Mesenchymal stem cell (in vitro differentiated cells and primary cell): Measurements from ENCODE around the gene NDFIP1.
A peak's percentile ranks its signal among the peaks of the same experiment; 100 is the strongest.

Experiments used
- DNase-seq: peaks from one replicate; pipeline ENCODE4 v3.0.0-alpha.2; 2013
- H2AFZ ChIP-seq: one replicate; pipeline ENCODE4 v1.6.1; 2013; ENCODE audit warnings: low read depth, mild to moderate bottlenecking, control low read depth, inconsistent platforms, low read length, moderate library complexity
- H2AK5ac ChIP-seq: 2 replicates; pipeline ENCODE4 v1.6.1; 2013; ENCODE audit warnings: low read length, moderate library complexity, mild to moderate bottlenecking, inconsistent platforms; ENCODE audit not compliant: severe bottlenecking
- H2BK120ac ChIP-seq: one replicate; pipeline ENCODE4 v1.6.1; 2013; ENCODE audit warnings: low read depth, mild to moderate bottlenecking, inconsistent platforms, low read length, moderate library complexity
- H2BK12ac ChIP-seq, 2 experiments: one replicate each; pipeline ENCODE4 v1.6.1; 2013; ENCODE audit warnings: inconsistent platforms in 2 of 2, low read length in 2 of 2, mild to moderate bottlenecking in 2 of 2, moderate library complexity in 2 of 2, control low read depth in 1 of 2
- H2BK15ac ChIP-seq: one replicate; pipeline ENCODE4 v1.6.1; 2013; ENCODE audit warnings: mild to moderate bottlenecking, low read depth, inconsistent platforms; ENCODE audit not compliant: poor library complexity, severe bottlenecking
- H2BK5ac ChIP-seq: 2 replicates; pipeline ENCODE4 v1.6.1; 2013; ENCODE audit warnings: low read depth, mild to moderate bottlenecking, low read length, control low read depth, inconsistent platforms; ENCODE audit not compliant: poor library complexity, severe bottlenecking
- H3K14ac ChIP-seq, 2 experiments: one replicate each; pipeline ENCODE4 v1.6.1; 2013; ENCODE audit warnings: inconsistent platforms in 2 of 2, low read length in 2 of 2, control low read depth in 1 of 2, mild to moderate bottlenecking in 1 of 2, moderate library complexity in 1 of 2
- H3K18ac ChIP-seq, 2 experiments: one replicate each; pipeline ENCODE4 v1.6.1; 2013; ENCODE audit warnings: inconsistent platforms in 2 of 2, low read length in 2 of 2, control low read depth in 1 of 2, low read depth in 1 of 2, mild to moderate bottlenecking in 1 of 2
- H3K23ac ChIP-seq, 2 experiments: one replicate each; pipeline ENCODE4 v1.6.1; 2013; ENCODE audit warnings: inconsistent platforms in 2 of 2, low read length in 2 of 2, mild to moderate bottlenecking in 2 of 2, moderate library complexity in 2 of 2, control low read depth in 1 of 2
- H3K27ac ChIP-seq: 2 replicates; pipeline ENCODE4 v1.5.1; 2013; ENCODE audit warnings: mild to moderate bottlenecking, moderate library complexity, low read length, control low read depth, inconsistent platforms; ENCODE audit not compliant: poor library complexity, severe bottlenecking
- H3K27me3 ChIP-seq, 2 experiments: 2 replicates each; pipeline versions ENCODE4 v1.6.1 to v1.7.0; 2013; ENCODE audit warnings: low read length in 2 of 2, mild to moderate bottlenecking in 2 of 2, moderate library complexity in 2 of 2, control low read depth in 1 of 2, inconsistent platforms in 1 of 2; ENCODE audit not compliant: control insufficient read depth in 1 of 2, insufficient read depth in 1 of 2
- H3K36me3 ChIP-seq, 2 experiments: 2 replicates each; pipeline versions ENCODE4 v1.6.1 to v1.7.0; 2013; ENCODE audit warnings: low read length in 2 of 2, control low read depth in 1 of 2, inconsistent platforms in 1 of 2, low read depth in 1 of 2, mild to moderate bottlenecking in 1 of 2; ENCODE audit not compliant: insufficient read depth in 2 of 2, control insufficient read depth in 1 of 2
- H3K4ac ChIP-seq, 2 experiments: one replicate each; pipeline ENCODE4 v1.6.1; 2013; ENCODE audit warnings: inconsistent platforms in 2 of 2, low read length in 2 of 2, mild to moderate bottlenecking in 2 of 2, moderate library complexity in 2 of 2, control low read depth in 1 of 2, low read depth in 1 of 2
- H3K4me1 ChIP-seq: 2 replicates; pipeline ENCODE4 v1.6.1; 2013; ENCODE audit warnings: low read depth, low read length, control low read depth; ENCODE audit not compliant: control insufficient read depth, insufficient read depth
- H3K4me2 ChIP-seq: 2 replicates; pipeline ENCODE4 v1.6.1; 2013; ENCODE audit warnings: low read length, mild to moderate bottlenecking, inconsistent platforms; ENCODE audit not compliant: poor library complexity, severe bottlenecking
- H3K4me3 ChIP-seq, 2 experiments: 2 replicates each; pipeline versions ENCODE4 v1.5.1 to v1.7.0; 2013; ENCODE audit warnings: low read length in 2 of 2, mild to moderate bottlenecking in 2 of 2, control low read depth in 1 of 2, low read depth in 1 of 2; ENCODE audit not compliant: insufficient read depth in 1 of 2
- H3K79me1 ChIP-seq: replicated peaks from 2 replicates; pipeline ENCODE4 v1.6.1; 2013; ENCODE audit warnings: mild to moderate bottlenecking, control low read depth, low read length, inconsistent platforms; ENCODE audit not compliant: poor library complexity, severe bottlenecking
- H3K9ac ChIP-seq: 2 replicates; pipeline ENCODE4 v1.7.0; 2013; ENCODE audit warnings: mild to moderate bottlenecking, low read length, moderate library complexity
- H3K9me3 ChIP-seq: 2 replicates; pipeline ENCODE4 v1.7.0; 2013; ENCODE audit warnings: mild to moderate bottlenecking, low read length; ENCODE audit not compliant: control insufficient read depth
- H4K8ac ChIP-seq: one replicate; pipeline ENCODE4 v1.6.1; 2013; ENCODE audit warnings: inconsistent platforms, mild to moderate bottlenecking, low read length, moderate library complexity
- H4K91ac ChIP-seq: one replicate; pipeline ENCODE4 v1.6.1; 2013; ENCODE audit warnings: mild to moderate bottlenecking, low read length, inconsistent platforms
- WGBS: methylation state at CpG from one replicate; pipeline ENCODE4 v1.1.7; 2013; ENCODE audit warnings: mixed read lengths; 5-methylcytosine and 5-hydroxymethylcytosine counted together

Gene NDFIP1

GRCh38 chr5:142125378-142125777, 16.8 kb downstream of the NDFIP1 start:
- Histone ChIP-seq H3K14ac (no peak overlapping the region), H3K18ac (no peak overlapping the region), H3K4ac (no peak overlapping the region), H2BK5ac (no peak overlapping the region), H3K23ac (no peak overlapping the region), H3K36me3 (peaks cover 2 to 18% of the 10 kb centered on the region in 2 experiments), H2AFZ (no peak overlapping the region), H2BK12ac (no peak overlapping the region), H3K4me1 (peaks cover 4% of the 10 kb centered on the region), H3K4me3 (no peak overlapping the region), H3K79me1 (peaks cover 21% of the 10 kb centered on the region), H2BK15ac (no peak overlapping the region), H2AK5ac (no peak overlapping the region), H4K8ac (no peak overlapping the region), H2BK120ac (no peak overlapping the region), H4K91ac (no peak overlapping the region), H3K27ac (no peak overlapping the region), H3K4me2 (no peak overlapping the region), H3K9ac (no peak overlapping the region), H3K27me3 (no peaks in the 10 kb centered on the region), H3K9me3 (no peaks in the 10 kb centered on the region)
- no peak for DNase-seq
- WGBS = 97% methylated on average over 2 of the region's 3 CpGs

- H3K27ac ChIP-seq = no peak overlapping the region
- H3K27me3 ChIP-seq = no peaks in the 10 kb centered on the region
- no peak overlapping the region for H4K8ac ChIP-seq
- no peak overlapping the region for H2BK5ac ChIP-seq
- H3K9me3 ChIP-seq = no peaks in the 10 kb centered on the region
- H2AFZ ChIP-seq = no peak overlapping the region
- H4K91ac ChIP-seq = no peak overlapping the region
- DNase-seq = no peak
- H2BK12ac ChIP-seq = no peak overlapping the region
- H3K4me3 ChIP-seq = no peak overlapping the region
- H2BK15ac ChIP-seq = no peak overlapping the region
- H3K4me2 ChIP-seq = no peak overlapping the region
- H3K14ac ChIP-seq = no peak overlapping the region
- H3K9ac ChIP-seq = no peak overlapping the region
- peaks cover 2 to 15% of the 10 kb centered on the region in 2 experiments for H3K36me3 ChIP-seq
- no peak overlapping the region for H3K18ac ChIP-seq
- no peak overlapping the region for H2BK120ac ChIP-seq
- H3K4ac ChIP-seq = no peak overlapping the region
- no peak overlapping the region for H3K23ac ChIP-seq
- peaks cover 3% of the 10 kb centered on the region for H3K4me1 ChIP-seq
- no peak overlapping the region for H2AK5ac ChIP-seq
- H3K79me1 ChIP-seq = peaks cover 21% of the 10 kb centered on the region
Measured at GRCh38 chr5:142125963-142126362, 17.4 kb downstream of the NDFIP1 start.

GRCh38 chr5:142128675-142129208, 20.2 kb downstream of the NDFIP1 start:
- no peak overlapping the region for H2BK12ac ChIP-seq
- H2BK5ac ChIP-seq = no peak overlapping the region
- H2BK15ac ChIP-seq = no peak overlapping the region
- H3K14ac ChIP-seq = no peak overlapping the region
- WGBS = 81% methylated on average over 3 of the region's 3 CpGs
- H4K91ac ChIP-seq = no peak overlapping the region
- H3K27me3 ChIP-seq = no peaks in the 10 kb centered on the region
- H2AK5ac ChIP-seq = no peak overlapping the region
- no peaks in the 10 kb centered on the region for H3K9me3 ChIP-seq
- no peak overlapping the region for H4K8ac ChIP-seq
- no peak overlapping the region for H3K4ac ChIP-seq
- H3K4me1 ChIP-seq = peaks cover 3% of the 10 kb centered on the region
- peak overlapping the region; percentile 84 for H3K9ac ChIP-seq
- H3K36me3 ChIP-seq = peaks cover 0 to 24% of the 10 kb centered on the region in 2 experiments
- H3K18ac ChIP-seq = no peak overlapping the region
- no peak overlapping the region for H2BK120ac ChIP-seq
- peaks cover 30% of the 10 kb centered on the region for H3K79me1 ChIP-seq
- no peak overlapping the region for H3K23ac ChIP-seq
- no peak overlapping the region for H2AFZ ChIP-seq
- H3K4me3 ChIP-seq = peak overlapping the region in 1 of 2 experiments; percentile 73
- DNase-seq = no peak
- H3K4me2 ChIP-seq = no peak overlapping the region
- H3K27ac ChIP-seq = no peak overlapping the region

GRCh38 chr5:142129446-142130066, 21.0 kb downstream of the NDFIP1 start:
- 90% methylated on average over 8 of the region's 11 CpGs for WGBS
- peak overlapping the region; percentile 84 for H3K9ac ChIP-seq

More at GRCh38 chr5:142129446-142130066, 21.0 kb downstream of the NDFIP1 start:
- peak overlapping the region in 1 of 2 experiments; percentile 73 for H3K4me3 ChIP-seq
- no peaks in the 10 kb centered on the region for H3K9me3 ChIP-seq
- peaks cover 3% of the 10 kb centered on the region for H3K4me1 ChIP-seq
- H3K79me1 ChIP-seq = peaks cover 28% of the 10 kb centered on the region
- no peaks in the 10 kb centered on the region for H3K27me3 ChIP-seq
- no peak overlapping the region for H3K23ac ChIP-seq
- H2AK5ac ChIP-seq = no peak overlapping the region
- H3K14ac ChIP-seq = no peak overlapping the region
- no peak overlapping the region for H3K4ac ChIP-seq
- H3K18ac ChIP-seq = no peak overlapping the region
- no peak overlapping the region for H4K8ac ChIP-seq
- no peak overlapping the region for H2AFZ ChIP-seq
- no peak for DNase-seq
- no peak overlapping the region for H3K4me2 ChIP-seq
- no peak overlapping the region for H2BK120ac ChIP-seq
- H2BK5ac ChIP-seq = no peak overlapping the region
- H3K27ac ChIP-seq = no peak overlapping the region
- H2BK12ac ChIP-seq = no peak overlapping the region
- no peak overlapping the region for H2BK15ac ChIP-seq
- peaks cover 0 to 32% of the 10 kb centered on the region in 2 experiments for H3K36me3 ChIP-seq
- H4K91ac ChIP-seq = no peak overlapping the region
